AG04450 (cell line): ENCODE results near the gene WDR70. TPM values are rescaled to one million over a fixed set of nuclear protein-coding genes. Genes with fewer than 3 reads are reported as not detected.
"Not testable (repeated sequence)": the region's sequence is repeated elsewhere in the genome, so short reads cannot be mapped to it uniquely, and the experiment has no call there.

Source experiments
- CTCF ChIA-PET: fragments of 300-600, 350-600 bp; formaldehyde crosslinking; extraction: SDS; loops from one replicate; lab custom pipeline; 2022; ENCODE audit warnings: antibody characterized with exemption, inconsistent platforms; lab: Charles Lee
- POLR2A ChIA-PET: fragments of 350-600 bp; formaldehyde crosslinking; extraction: SDS; loops from one replicate; lab custom pipeline; 2021; ENCODE audit warnings: antibody characterized with exemption, inconsistent platforms; lab: Yijun Ruan, JAX
- DNase-seq: peaks from one replicate; pipeline ENCODE4 v3.0.0-alpha.2; 2011; ENCODE audit warnings: low read depth, low spot score
- H3K27ac ChIP-seq: one replicate; pipeline ENCODE4 v1.5.1; 2012; ENCODE audit warnings: low read depth, low read length, control low read depth
- H3K27me3 ChIP-seq: one replicate; pipeline ENCODE4 v1.6.0; 2012; ENCODE audit warnings: low read length; ENCODE audit not compliant: control insufficient read depth, insufficient read depth
- H3K4me3 ChIP-seq: 2 replicates; pipeline ENCODE4 v1.5.1; 2011; ENCODE audit warnings: mild to moderate bottlenecking, low read depth, low read length, control low read depth
- H3K9me3 ChIP-seq: 2 replicates; pipeline ENCODE4 v1.5.1; 2012; ENCODE audit warnings: low read length; ENCODE audit not compliant: control insufficient read depth, insufficient read depth
- polyA plus RNA-seq: library from polyadenylated mRNA; depleted of rRNA; stranded (reverse); fragments of >200 nt; gene quantifications from 2 replicates; pipeline ENCODE4 v1.2.3, GENCODE V29; 2011
- TF ChIP-seq, protein P1 (sequence below): IDR thresholded peaks from 2 replicates; pipeline ENCODE4 v1.5.1; 2011; ENCODE audit warnings: low read depth, low read length, control low read depth, inconsistent platforms

The WDR70 gene
- polyA plus RNA-seq, 1 experiment = 38.5 TPM

- H3K4me3 ChIP-seq = no peak overlapping the region
- peaks cover 7% of the 10 kb centered on the region for H3K9me3 ChIP-seq
- H3K27ac ChIP-seq = no peak overlapping the region
- CTCF ChIA-PET = interaction anchor here (1.4 kb wide), 1 partner anchor 365 kb away, joined by 6 read pairs; no protein-coding TSS in a partner anchor
- no peak for DNase-seq
- POLR2A ChIA-PET = interaction anchor here (0.6 kb wide), 1 partner anchor 66 kb away, joined by 3 read pairs; no protein-coding TSS in a partner anchor
- no peaks in the 10 kb centered on the region for H3K27me3 ChIP-seq
- TF ChIP-seq, protein P1, sequence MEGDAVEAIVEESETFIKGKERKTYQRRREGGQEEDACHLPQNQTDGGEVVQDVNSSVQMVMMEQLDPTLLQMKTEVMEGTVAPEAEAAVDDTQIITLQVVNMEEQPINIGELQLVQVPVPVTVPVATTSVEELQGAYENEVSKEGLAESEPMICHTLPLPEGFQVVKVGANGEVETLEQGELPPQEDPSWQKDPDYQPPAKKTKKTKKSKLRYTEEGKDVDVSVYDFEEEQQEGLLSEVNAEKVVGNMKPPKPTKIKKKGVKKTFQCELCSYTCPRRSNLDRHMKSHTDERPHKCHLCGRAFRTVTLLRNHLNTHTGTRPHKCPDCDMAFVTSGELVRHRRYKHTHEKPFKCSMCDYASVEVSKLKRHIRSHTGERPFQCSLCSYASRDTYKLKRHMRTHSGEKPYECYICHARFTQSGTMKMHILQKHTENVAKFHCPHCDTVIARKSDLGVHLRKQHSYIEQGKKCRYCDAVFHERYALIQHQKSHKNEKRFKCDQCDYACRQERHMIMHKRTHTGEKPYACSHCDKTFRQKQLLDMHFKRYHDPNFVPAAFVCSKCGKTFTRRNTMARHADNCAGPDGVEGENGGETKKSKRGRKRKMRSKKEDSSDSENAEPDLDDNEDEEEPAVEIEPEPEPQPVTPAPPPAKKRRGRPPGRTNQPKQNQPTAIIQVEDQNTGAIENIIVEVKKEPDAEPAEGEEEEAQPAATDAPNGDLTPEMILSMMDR = no peak
These were observed 398.5 kb downstream of the WDR70 start for GRCh38 chr5:37777432-37778130.

DNA sequence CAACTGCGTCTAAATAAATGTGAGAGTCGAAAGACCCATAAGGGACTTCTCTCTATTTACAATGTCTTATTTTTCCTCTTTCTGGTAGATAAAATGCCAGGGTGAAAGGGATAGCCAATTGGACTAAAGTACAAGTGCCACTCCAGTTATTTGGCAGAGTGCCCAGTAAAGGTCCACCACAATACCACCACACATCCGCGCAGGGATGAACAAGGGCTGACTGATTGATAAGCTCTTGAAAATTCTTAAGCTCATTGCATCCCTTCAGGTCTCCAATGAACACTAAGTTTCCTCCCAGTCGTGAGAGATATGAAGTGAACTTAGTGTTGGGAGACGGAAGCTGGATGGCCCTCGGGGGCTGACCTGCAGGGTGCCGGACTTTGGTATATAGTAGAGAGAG lies 402.3 kb downstream of the WDR70 start:
- H3K9me3 ChIP-seq, POLR2A ChIA-PET, CTCF ChIA-PET, H3K4me3 ChIP-seq, H3K27me3 ChIP-seq, H3K27ac ChIP-seq, DNase-seq: not testable (repeated sequence)

DNA sequence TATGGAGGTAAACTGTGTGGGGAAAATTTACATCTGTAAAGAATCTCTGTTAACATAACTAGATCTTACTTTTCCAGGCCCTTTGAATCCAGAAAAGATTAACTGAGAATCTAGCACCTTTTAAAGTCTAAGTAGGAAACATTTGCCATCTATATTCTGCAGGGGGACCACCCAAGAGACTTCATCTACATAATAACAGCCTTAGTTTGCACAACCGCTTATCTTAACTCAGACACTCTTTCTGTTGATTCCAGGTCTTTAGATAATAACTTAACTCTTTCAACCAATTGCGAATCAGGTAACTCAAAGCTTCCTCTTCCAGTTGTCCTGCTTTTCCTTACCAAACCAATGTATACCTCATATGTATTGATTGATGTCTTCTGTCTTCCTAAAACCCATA lies 407.3 kb downstream of the WDR70 start:
- TF ChIP-seq, protein P1 = no peak
- POLR2A ChIA-PET = no interaction called here

GRCh38 chr5:37786862-37787519 lies 407.9 kb downstream of the WDR70 start:
- no peak for DNase-seq
- CTCF ChIA-PET = no interaction called here
- POLR2A ChIA-PET = no interaction called here
- no peaks in the 10 kb centered on the region for H3K27me3 ChIP-seq
- H3K27ac ChIP-seq = no peak overlapping the region
- H3K9me3 ChIP-seq = no peaks in the 10 kb centered on the region
- TF ChIP-seq, protein P1 = no peak
- no peak overlapping the region for H3K4me3 ChIP-seq

More for the DNA sequence above, 407.3 kb downstream of the WDR70 start:
- CTCF ChIA-PET = no interaction called here
- no peaks in the 10 kb centered on the region for H3K9me3 ChIP-seq
- no peak overlapping the region for H3K4me3 ChIP-seq
- DNase-seq = no peak
- no peaks in the 10 kb centered on the region for H3K27me3 ChIP-seq
- H3K27ac ChIP-seq = no peak overlapping the region

GRCh38 chr5:37787742-37788141 lies 408.6 kb downstream of the WDR70 start:
- Histone ChIP-seq H3K4me3 (no peak overlapping the region), H3K27ac (no peak overlapping the region), H3K27me3 (no peaks in the 10 kb centered on the region), H3K9me3 (no peaks in the 10 kb centered on the region)
- POLR2A ChIA-PET = no interaction called here
- CTCF ChIA-PET = no interaction called here
- TF ChIP-seq, protein P1 = no peak
- no peak for DNase-seq
